GM10266 (cell line): ENCODE results near the gene CACNA1H.

Experiments used
- DNase-seq: peaks from one replicate; pipeline ENCODE4 v3.0.0; 2012; ENCODE audit errors: extremely low spot score
- CTCF ChIP-seq: IDR thresholded peaks from 2 replicates; pipeline ENCODE4 v1.5.1; 2012; ENCODE audit warnings: mild to moderate bottlenecking, low read depth; ENCODE audit not compliant: control insufficient read depth, insufficient read depth; ENCODE audit errors: missing control alignments

The CACNA1H gene

GRCh38 chr16:1121601-1122397, 31.1 kb upstream of the CACNA1H start:
- no peak for DNase-seq
- no peak for TF ChIP-seq CTCF

- DNase-seq, result no peak
- TF ChIP-seq CTCF, result no peak
These were observed 30.5 kb upstream of the CACNA1H start for GRCh38 chr16:1122398-1122765.

DNA sequence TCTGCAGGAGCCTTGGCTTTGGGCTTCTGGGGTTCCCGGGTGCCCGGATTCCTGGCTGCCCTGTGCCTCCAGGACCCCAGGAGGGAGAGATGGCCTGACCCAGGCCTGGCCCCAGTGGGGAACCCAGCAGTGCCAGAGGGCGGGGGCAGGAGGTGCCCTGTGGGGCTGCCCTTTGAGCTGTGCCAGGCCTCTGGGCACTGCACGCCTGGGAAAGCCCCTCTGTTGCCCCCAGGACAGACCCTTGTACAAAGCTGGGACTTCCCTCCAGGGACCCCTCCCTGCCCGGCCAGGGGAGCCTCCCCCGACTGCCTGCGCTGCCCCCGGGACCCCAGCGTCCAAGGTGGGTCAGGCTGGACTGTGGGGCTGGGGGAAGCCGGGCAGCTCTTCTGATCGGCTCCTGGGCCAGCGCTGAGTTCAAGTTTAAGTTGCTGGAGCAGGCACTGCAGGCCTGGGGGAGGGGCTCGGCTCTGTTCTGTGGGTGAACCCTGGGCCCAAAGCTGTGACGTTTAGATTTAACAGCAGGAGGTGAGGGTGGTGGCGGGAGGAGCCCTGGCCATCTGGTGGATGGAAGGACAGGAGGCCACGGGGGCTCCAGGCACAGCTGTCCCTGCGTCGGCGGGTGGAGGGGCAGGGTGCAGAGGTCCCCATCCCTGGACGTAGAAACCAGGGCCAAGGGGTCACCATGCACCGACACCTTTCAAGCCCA, 29.2 kb upstream of the CACNA1H start:
- DNase-seq, result no peak
- TF ChIP-seq CTCF, result no peak

DNA sequence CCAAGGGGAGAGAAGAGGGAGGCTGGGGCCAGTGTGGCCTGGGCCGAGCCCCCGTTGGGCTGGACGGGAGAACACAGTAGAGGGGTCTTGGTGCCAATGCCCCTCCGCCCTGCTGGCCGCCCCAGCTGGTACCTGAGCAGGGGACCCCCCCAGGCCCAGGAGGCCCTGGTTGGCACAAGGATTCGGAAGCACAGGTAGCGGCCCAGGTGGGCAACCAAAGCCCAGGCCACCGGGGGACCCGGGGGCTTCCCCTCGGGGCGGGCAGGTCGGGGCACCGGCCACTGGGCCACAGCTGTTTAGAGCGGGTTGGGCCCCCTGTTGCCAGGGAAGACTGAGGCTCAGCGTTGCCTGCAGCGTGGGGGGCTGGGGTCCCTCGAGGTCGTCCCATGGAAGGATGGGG, 28.6 kb upstream of the CACNA1H start:
- DNase-seq, result no peak
- no peak for TF ChIP-seq CTCF

DNA sequence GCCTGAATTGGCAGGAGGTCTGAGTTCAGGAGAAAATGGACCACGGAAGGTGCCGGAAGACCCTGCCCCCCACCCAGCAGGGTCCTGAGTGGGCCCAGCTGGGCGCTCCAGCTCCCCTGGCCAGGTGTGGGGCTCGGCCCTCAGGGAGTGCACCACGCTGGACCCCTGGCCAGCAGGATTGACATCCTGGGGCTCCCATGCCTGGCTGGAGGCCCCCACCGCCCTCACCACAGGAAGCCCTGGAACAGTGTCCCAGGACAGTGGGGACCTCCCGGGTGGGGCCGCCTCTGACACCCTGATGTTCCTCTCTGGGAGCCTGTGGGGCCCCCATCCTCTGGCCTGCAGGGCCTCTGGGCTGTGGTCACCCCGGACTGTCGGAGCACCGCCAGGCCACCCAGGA, 28.1 kb upstream of the CACNA1H start:
- DNase-seq, result no peak
- no peak for TF ChIP-seq CTCF

DNA sequence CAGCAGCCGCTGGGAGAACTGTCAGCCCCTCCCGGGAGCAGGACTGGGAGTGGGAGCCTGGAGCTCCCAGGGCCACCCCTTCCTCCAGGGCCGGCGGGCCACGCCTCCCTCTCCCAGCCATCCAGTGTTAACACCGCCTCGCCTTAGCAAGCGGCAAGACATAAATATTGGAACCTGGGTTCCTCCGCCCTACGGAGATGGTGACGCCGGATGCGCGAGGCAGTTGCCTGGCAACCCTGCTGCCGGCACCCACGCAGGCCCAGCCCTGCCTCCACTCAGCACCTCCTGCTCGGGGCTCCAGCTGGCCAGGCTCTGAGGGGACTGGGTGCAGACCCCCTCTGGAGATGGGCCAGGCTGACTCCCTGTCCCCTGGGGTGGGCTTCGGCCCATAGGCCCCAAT, 27.4 kb upstream of the CACNA1H start:
- no peak for DNase-seq
- no peak for TF ChIP-seq CTCF

GRCh38 chr16:1126044-1126443, 26.9 kb upstream of the CACNA1H start:
- TF ChIP-seq CTCF, result no peak
- DNase-seq, result no peak
